H9 (cell line): ENCODE data around the gene B3GNT5. TPM values are rescaled to one million over a fixed set of nuclear protein-coding genes. Genes with fewer than 3 reads are reported as not detected.

Experiments used
- DNase-seq: peaks from one replicate; pipeline ENCODE4 v3.0.0-alpha.2; 2017
- H2AFZ ChIP-seq: one replicate; pipeline ENCODE4 v1.6.1; 2013; ENCODE audit warnings: mild to moderate bottlenecking, low read length, control low read depth, moderate library complexity
- H2AK5ac ChIP-seq: 2 replicates; pipeline ENCODE4 v1.6.1; 2013; ENCODE audit warnings: low read length, control low read depth, mixed read lengths; ENCODE audit not compliant: insufficient read length
- H2BK120ac ChIP-seq: one replicate; pipeline ENCODE4 v1.6.1; 2013; ENCODE audit warnings: low read depth, mild to moderate bottlenecking, low read length, control low read depth, inconsistent platforms; ENCODE audit not compliant: poor library complexity, severe bottlenecking
- H2BK12ac ChIP-seq: 2 replicates; pipeline ENCODE4 v1.6.1; 2013; ENCODE audit warnings: low read length, control low read depth, mixed read lengths, low read depth; ENCODE audit not compliant: insufficient read length
- H2BK15ac ChIP-seq: 2 replicates; pipeline ENCODE4 v1.6.1; 2013; ENCODE audit warnings: low read depth, low read length, control low read depth
- H2BK20ac ChIP-seq: one replicate; pipeline ENCODE4 v1.6.1; 2013; ENCODE audit warnings: low read depth, mild to moderate bottlenecking, low read length, control low read depth, inconsistent platforms; ENCODE audit not compliant: poor library complexity, severe bottlenecking
- H2BK5ac ChIP-seq: 2 replicates; pipeline ENCODE4 v1.6.1; 2013; ENCODE audit warnings: low read length, control low read depth, mixed read lengths; ENCODE audit not compliant: insufficient read length
- H3K14ac ChIP-seq: 2 replicates; pipeline ENCODE4 v1.6.1; 2013; ENCODE audit warnings: low read length, control low read depth; ENCODE audit not compliant: insufficient read depth
- H3K18ac ChIP-seq: 2 replicates; pipeline ENCODE4 v1.6.1; 2013; ENCODE audit warnings: low read depth, mild to moderate bottlenecking, mixed read lengths, low read length, control low read depth; ENCODE audit not compliant: insufficient read length
- H3K23ac ChIP-seq: 2 replicates; pipeline ENCODE4 v1.6.1; 2013; ENCODE audit warnings: low read length, control low read depth, mixed read lengths, low read depth; ENCODE audit not compliant: insufficient read length
- H3K23me2 ChIP-seq: 2 replicates; pipeline ENCODE4 v1.6.1; 2013; ENCODE audit warnings: low read depth, mild to moderate bottlenecking, mixed read lengths, low read length, control low read depth; ENCODE audit not compliant: insufficient read length, poor library complexity, severe bottlenecking
- H3K27ac ChIP-seq: 2 replicates; pipeline ENCODE4 v1.5.1; 2013; ENCODE audit warnings: low read length, control low read depth, mixed read lengths, low read depth; ENCODE audit not compliant: insufficient read length
- H3K27me3 ChIP-seq: 2 replicates; pipeline ENCODE4 v1.6.1; 2013; ENCODE audit warnings: low read length, control low read depth, inconsistent platforms; ENCODE audit not compliant: insufficient read depth
- H3K4ac ChIP-seq: 2 replicates; pipeline ENCODE4 v1.6.1; 2013; ENCODE audit warnings: low read depth, mild to moderate bottlenecking, control low read depth, inconsistent platforms, low read length, moderate library complexity
- H3K4me1 ChIP-seq: 2 replicates; pipeline ENCODE4 v1.6.1; 2013; ENCODE audit warnings: low read length, control low read depth, inconsistent platforms; ENCODE audit not compliant: insufficient read depth
- H3K4me2 ChIP-seq: 2 replicates; pipeline ENCODE4 v1.6.1; 2013; ENCODE audit warnings: low read length, control low read depth, mixed read lengths; ENCODE audit not compliant: insufficient read length, insufficient read depth
- H3K56ac ChIP-seq: 2 replicates; pipeline ENCODE4 v1.6.1; 2013; ENCODE audit warnings: low read depth, mild to moderate bottlenecking, mixed read lengths, low read length, control low read depth; ENCODE audit not compliant: insufficient read length
- H3K79me1 ChIP-seq: 2 replicates; pipeline ENCODE4 v1.6.1; 2013; ENCODE audit warnings: low read depth, mild to moderate bottlenecking, moderate library complexity, low read length, control low read depth, inconsistent platforms; ENCODE audit not compliant: insufficient read depth, poor library complexity, severe bottlenecking
- H3K79me2 ChIP-seq: 2 replicates; pipeline ENCODE4 v1.6.1; 2013; ENCODE audit warnings: low read length, control low read depth, inconsistent platforms; ENCODE audit not compliant: insufficient read depth
- H3K9ac ChIP-seq: 2 replicates; pipeline ENCODE4 v1.6.1; 2013; ENCODE audit warnings: low read length, control low read depth, mixed read lengths; ENCODE audit not compliant: insufficient read length; ENCODE audit errors: extremely low read depth
- H3K9me3 ChIP-seq: one replicate; pipeline ENCODE4 v1.6.1; 2013; ENCODE audit warnings: low read depth, low read length, inconsistent platforms; ENCODE audit not compliant: control insufficient read depth
- H3T11ph ChIP-seq: one replicate; pipeline ENCODE4 v1.6.1; 2013; ENCODE audit warnings: mild to moderate bottlenecking, low read length, control low read depth, inconsistent platforms
- H4K20me1 ChIP-seq: one replicate; pipeline ENCODE4 v1.6.1; 2013; ENCODE audit not compliant: control insufficient read depth, insufficient read length, insufficient read depth
- H4K5ac ChIP-seq: 2 replicates; pipeline ENCODE4 v1.6.1; 2013; ENCODE audit warnings: low read depth, mild to moderate bottlenecking, mixed read lengths, low read length, control low read depth; ENCODE audit not compliant: insufficient read length
- H4K8ac ChIP-seq: replicated peaks from 2 replicates; pipeline ENCODE4 v1.6.1; 2013; ENCODE audit warnings: low read length, control low read depth, mixed read lengths, low read depth; ENCODE audit not compliant: insufficient read length
- H4K91ac ChIP-seq: 2 replicates; pipeline ENCODE4 v1.6.1; 2013; ENCODE audit warnings: low read depth, mild to moderate bottlenecking, moderate library complexity, mixed read lengths, low read length, control low read depth; ENCODE audit not compliant: insufficient read length
- H3K27ac Mint-ChIP-seq, 3 experiments: 2 replicates in 2 of 3; 3 replicates in 1 of 3; pipeline ENCODE4 v1.8.0; 2020 to 2021; ENCODE audit warnings: mixed read lengths in 3 of 3, mild to moderate bottlenecking in 1 of 3, moderate library complexity in 1 of 3
- H3K27me3 Mint-ChIP-seq: 2 replicates; pipeline ENCODE4 v1.8.0; 2021; ENCODE audit warnings: low read depth, mild to moderate bottlenecking, moderate library complexity, mixed read lengths
- H3K36me3 Mint-ChIP-seq, 3 experiments: 2 replicates in 2 of 3; 3 replicates in 1 of 3; pipeline ENCODE4 v1.8.0; 2020 to 2021; ENCODE audit warnings: low read depth in 3 of 3, mixed read lengths in 3 of 3; ENCODE audit not compliant: insufficient read depth in 1 of 3
- H3K4me1 Mint-ChIP-seq, 2 experiments: 2 replicates each; pipeline ENCODE4 v1.8.0; 2020; ENCODE audit warnings: mixed read lengths in 2 of 2
- H3K4me3 Mint-ChIP-seq, 2 experiments: 2 replicates in 1 of 2; 3 replicates in 1 of 2; pipeline ENCODE4 v1.8.0; 2020 to 2021; ENCODE audit warnings: mild to moderate bottlenecking in 2 of 2, mixed read lengths in 2 of 2, moderate library complexity in 1 of 2
- H3K9me3 Mint-ChIP-seq, 2 experiments: 2 replicates in 1 of 2; 3 replicates in 1 of 2; pipeline ENCODE4 v1.8.0; 2020; ENCODE audit warnings: mild to moderate bottlenecking in 2 of 2, mixed read lengths in 2 of 2, moderate library complexity in 1 of 2
- CTCF ChIP-seq: fragments of 200-600 bp; sonication (generic); conservative IDR thresholded peaks from 3 replicates; pipeline ENCODE4 v1.8.0; 2021; ENCODE audit warnings: antibody characterized with exemption, mild to moderate bottlenecking
- WGBS: extraction: QIAGEN DNeasy Blood & Tissue Kit; methylation state at CpG from one replicate; pipeline ENCODE4 v1.1.7; 2013; ENCODE audit warnings: missing lambda C conversion rate, low lambda C conversion rate, mixed read lengths; ENCODE audit not compliant: insufficient read length; ENCODE audit errors: extremely low coverage; 5-methylcytosine and 5-hydroxymethylcytosine counted together
- total RNA-seq: library from RNA; stranded (reverse); gene quantifications from 2 replicates; pipeline ENCODE4 v1.2.1, GENCODE V29; 2021

The B3GNT5 gene
- total RNA-seq, 1 experiment from 2014 or later, result 7.3 TPM

DNA sequence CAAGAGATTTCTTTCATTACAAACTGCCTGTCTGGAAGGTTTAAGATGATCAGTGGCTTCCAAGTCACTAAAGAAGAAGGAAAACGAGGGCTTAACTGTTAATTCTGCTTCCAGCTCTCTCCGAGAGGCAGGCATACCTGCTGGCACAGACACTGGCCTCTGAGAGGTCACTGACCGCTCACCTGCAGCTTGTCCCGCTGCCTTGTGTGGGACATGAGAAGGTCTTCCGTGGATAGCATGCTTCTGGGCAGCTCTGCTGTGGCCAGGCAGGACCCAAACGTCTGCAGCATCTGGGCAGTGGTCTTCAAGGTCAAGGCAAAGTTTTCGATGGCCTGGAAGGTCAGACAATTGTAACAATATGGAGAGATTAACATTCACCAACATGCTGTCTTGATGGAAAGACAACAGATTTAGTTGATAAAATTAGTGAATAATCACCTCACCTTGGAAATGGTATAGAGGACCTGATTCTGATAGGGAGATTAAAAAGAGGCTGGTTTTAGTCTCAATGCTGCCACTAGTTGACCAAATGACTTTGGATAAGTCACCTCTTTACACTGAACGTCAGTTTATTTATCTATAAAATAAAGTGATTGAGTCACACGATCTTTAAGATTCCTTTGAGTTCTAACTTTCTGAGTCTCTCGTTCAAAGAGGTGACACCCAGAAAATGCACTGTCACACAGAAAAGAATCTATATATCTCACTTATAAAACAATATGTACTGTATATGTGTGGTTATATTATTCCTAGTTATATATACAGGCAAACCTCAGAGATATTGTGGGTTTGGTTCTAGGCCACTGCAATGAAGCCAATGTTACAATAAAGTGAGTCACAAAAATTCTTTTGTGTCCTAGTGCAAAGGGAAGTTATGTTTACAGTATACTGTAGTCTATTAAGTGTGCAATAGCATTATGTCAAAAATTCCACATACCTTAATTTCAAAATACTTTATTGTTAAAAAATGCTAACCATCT, 65.1 kb downstream of the B3GNT5 start:
- no peak overlapping the region for H4K91ac ChIP-seq
- H3K4ac ChIP-seq, result no peak overlapping the region
- no peak overlapping the region for H3K4me2 ChIP-seq
- H3K27ac ChIP-seq, result no peak overlapping the region
- no peak overlapping the region for H4K8ac ChIP-seq
- Mint-ChIP-seq H3K27ac (peak overlapping the region in 1 of 3 experiments; percentile 49; a peak in 2 of 7 replicates), H3K36me3 (peaks cover 0 to 2% (median 0%) of the 10 kb centered on the region in 3 experiments; a peak in 2 of 7 replicates), H3K9me3 (no peaks in the 10 kb centered on the region), H3K4me3 (no peak overlapping the region), H3K4me1 (peaks cover 15 to 21% of the 10 kb centered on the region in 2 experiments), H3K27me3 (no peaks in the 10 kb centered on the region)
- H2BK15ac ChIP-seq, result no peak overlapping the region
- no peaks in the 10 kb centered on the region for H3K79me2 ChIP-seq
- no peak for TF ChIP-seq CTCF
- H3K9me3 ChIP-seq, result no peaks in the 10 kb centered on the region
- H2BK12ac ChIP-seq, result no peak overlapping the region
- no peak overlapping the region for H3K18ac ChIP-seq
- no peak overlapping the region for H3K9ac ChIP-seq
- H3K23ac ChIP-seq, result no peak overlapping the region
- H4K20me1 ChIP-seq, result no peaks in the 10 kb centered on the region
- no peak overlapping the region for H2AK5ac ChIP-seq
- no peak overlapping the region for H3K56ac ChIP-seq
- H3K23me2 ChIP-seq, result no peaks in the 10 kb centered on the region
- no peak overlapping the region for H3K14ac ChIP-seq
- H3K27me3 ChIP-seq, result no peaks in the 10 kb centered on the region
- H3T11ph ChIP-seq, result no peak overlapping the region
- H2BK20ac ChIP-seq, result no peak overlapping the region
- no peak overlapping the region for H2AFZ ChIP-seq
- H4K5ac ChIP-seq, result no peak overlapping the region
- H3K4me1 ChIP-seq, result no peaks in the 10 kb centered on the region
- no peaks in the 10 kb centered on the region for H3K79me1 ChIP-seq
- H2BK120ac ChIP-seq, result no peak overlapping the region
- no peak for DNase-seq
- WGBS, result no CpG with 5 or more reads among the region's 10 CpGs
- no peak overlapping the region for H2BK5ac ChIP-seq
